ENCODE measurements around the gene PLEKHG1.

- TF ChIP-seq CTCF (IDR thresholded peaks at IDR 0.05) (no peak), POLR2A (IDR thresholded peaks at IDR 0.05) (no peak)
Observed at GRCh38 chr6:150622476-150622875, 22.8 kb downstream of the PLEKHG1 start.

All from thyroid gland (tissue), 4 donors.